ENCODE data around the gene TRIM52. TPM values are rescaled to one million over a fixed set of nuclear protein-coding genes. Genes with fewer than 3 reads are reported as not detected.
A peak's percentile ranks its signal among the peaks of the same experiment; 100 is the strongest.

Gene TRIM52
- total and polyA plus RNA-seq, 2 of the 4 experiments (the other 2 are of a cell fraction): 2.3 to 6.9 TPM

GRCh38 chr5:181218795-181219124 is 42.2 kb downstream of the TRIM52 start:
- Histone ChIP-seq H3K14ac (replicated peaks; ENCODE audit: low read depth, low read length) (no peak overlapping the region), H3K27me3 (ENCODE audit: control insufficient read depth, insufficient read depth, low read length) (no peaks in the 10 kb centered on the region), H2AFZ (replicated peaks; ENCODE audit: low read length, poor library complexity) (peak overlapping the region; percentile 68), H3K4me1 (ENCODE audit: control insufficient read depth, insufficient read depth, low read length) (0 out of 2 replicates have a peak, but pooled peaks cover 2% of the 10 kb centered on the region), H3K4me3 (ENCODE audit: insufficient read depth, low read depth, low read length) (peak overlapping the region; percentile 49), H3K9me3 (ENCODE audit: control insufficient read depth, insufficient read depth, low read length) (no peaks in the 10 kb centered on the region), H2BK15ac (ENCODE audit: low read depth, low read length) (no peak overlapping the region), H2BK5ac (ENCODE audit: low read depth, low read length, poor library complexity, severe bottlenecking) (no peak overlapping the region), H3K9ac (ENCODE audit: low read depth, low read length) (no peak overlapping the region), H3K23ac (ENCODE audit: low read depth, low read length) (no peak overlapping the region), H3K18ac (ENCODE audit: low read depth, low read length) (no peak overlapping the region), H4K91ac (ENCODE audit: insufficient read depth, low read depth, low read length) (no peak overlapping the region), H4K5ac (ENCODE audit: low read depth, low read length) (no peak overlapping the region), H3K9me1 (ENCODE audit: insufficient read depth, low read length) (peaks cover 8% of the 10 kb centered on the region; the same call in 1 of the 2 replicates), H3K56ac (ENCODE audit: extremely low read depth, insufficient read depth, low read length) (no peak overlapping the region), H2BK120ac (ENCODE audit: low read depth, low read length) (no peak overlapping the region), H2BK20ac (ENCODE audit: low read depth, low read length) (no peak overlapping the region), H4K8ac (ENCODE audit: low read depth in 2 of 2, low read length in 2 of 2) (no peak overlapping the region), H3K79me1 (ENCODE audit: low read depth in 1 of 2, low read length in 2 of 2) (peaks cover 0 to 2% of the 10 kb centered on the region in 2 experiments; a peak in 3 of 4 replicates), H2AK5ac (ENCODE audit: low read depth, low read length) (no peak overlapping the region), H3K4me2 (ENCODE audit: low read depth, low read length) (peak overlapping the region; percentile 25; the same call in 1 of the 2 replicates), H3K27ac (ENCODE audit: insufficient read depth, low read length) (no peak overlapping the region), H4K20me1 (ENCODE audit: insufficient read depth, low read length) (peaks cover 15% of the 10 kb centered on the region), H2AK9ac (replicated peaks; ENCODE audit: low read depth, low read length, poor library complexity) (no peak overlapping the region), H3K36me3 (ENCODE audit: control insufficient read depth, insufficient read depth, low read length) (no peaks in the 10 kb centered on the region), H3K4ac (ENCODE audit: low read depth, low read length) (no peak overlapping the region)
- dilution Hi-C loops (cut with HindIII; ENCODE audit: low sequenced_read_pairs, unreplicated experiment): no loop called here
- TF ChIP-seq CTCF (conservative IDR thresholded peaks at IDR 0.05; ENCODE audit: low read depth, low read length) (no peak), RAD21 (IDR thresholded peaks at IDR 0.05; ENCODE audit: low read length) (no peak), POLR2A (IDR thresholded peaks at IDR 0.05; ENCODE audit: low read depth, low read length) (no peak), SMC3 (IDR thresholded peaks at IDR 0.05; ENCODE audit: low read depth, low read length) (no peak), RCOR1 (IDR thresholded peaks at IDR 0.05; ENCODE audit: insufficient replicate concordance, low read length) (no peak), CEBPB (IDR thresholded peaks at IDR 0.05; ENCODE audit: low read depth, low read length) (no peak), ELK1 (IDR thresholded peaks at IDR 0.05; ENCODE audit: borderline replicate concordance, low read depth, low read length) (no peak), MXI1 (IDR thresholded peaks at IDR 0.05; ENCODE audit: borderline replicate concordance, low read depth, low read length) (no peak), MAFK (IDR thresholded peaks at IDR 0.05; ENCODE audit: low read depth, low read length) (no peak)
- TF ChIP-seq, protein P1, sequence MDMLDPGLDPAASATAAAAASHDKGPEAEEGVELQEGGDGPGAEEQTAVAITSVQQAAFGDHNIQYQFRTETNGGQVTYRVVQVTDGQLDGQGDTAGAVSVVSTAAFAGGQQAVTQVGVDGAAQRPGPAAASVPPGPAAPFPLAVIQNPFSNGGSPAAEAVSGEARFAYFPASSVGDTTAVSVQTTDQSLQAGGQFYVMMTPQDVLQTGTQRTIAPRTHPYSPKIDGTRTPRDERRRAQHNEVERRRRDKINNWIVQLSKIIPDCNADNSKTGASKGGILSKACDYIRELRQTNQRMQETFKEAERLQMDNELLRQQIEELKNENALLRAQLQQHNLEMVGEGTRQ (IDR thresholded peaks at IDR 0.05; ENCODE audit: low read depth, low read length): no peak
- ChIA-PET POLR2A (ENCODE audit: unreplicated experiment) (no interaction called here), CTCF (no interaction called here)
- intact Hi-C loops (cut with micrococcal nuclease): loop anchor here (1.0 kb wide), 2 partner anchors 11 to 27 kb away; no protein-coding TSS in a partner anchor
- ATAC-seq (ENCODE audit: low read depth) (no peak), DNase-seq (no peak)
- in situ Hi-C loops (cut with MboI; ENCODE audit: low sequenced_read_pairs): no loop called here
- BruUV-seq (replicated peaks): no TSS peak
- no CpG with 5 or more reads among the region's 10 CpGs for whole genome bisulfite sequencing, 2 experiments (ENCODE audit: extremely low coverage in 2 of 2, insufficient read length in 1 of 2)

Data from IMR-90 (cell line).